Lung (tissue), 12 donors: Measurements from ENCODE around the gene PCDHB10. TPM values are rescaled to one million over a fixed set of nuclear protein-coding genes. Genes with fewer than 3 reads are reported as not detected.
A peak's percentile ranks its signal among the peaks of the same experiment; 100 is the strongest.
"Not testable (repeated sequence)": the region's sequence is repeated elsewhere in the genome, so short reads cannot be mapped to it uniquely, and the experiment has no call there.

Source experiments
- ATAC-seq: fragments of 200-7000 bp; cut with Tn5 transposase; one replicate; pipeline ENCODE4 v1.9.1; 2020; ENCODE audit warnings: moderate number of reproducible peaks; ENCODE audit not compliant: insufficient read depth, low FRiP score
- DNase-seq, 3 donors: peaks; one replicate each; pipeline ENCODE4 v3.0.0-alpha.2; 2013 to 2017
- H3K27ac ChIP-seq, 2 donors: one replicate each; pipeline ENCODE4 v1.5.1; 2013; ENCODE audit warnings: mild to moderate bottlenecking in 2 of 2, moderate library complexity in 2 of 2, control low read depth in 1 of 2, inconsistent platforms in 1 of 2, low read depth in 1 of 2, low read length in 1 of 2
- H3K27me3 ChIP-seq, 3 donors: one replicate each; pipeline ENCODE4 v1.5.1; 2013; ENCODE audit warnings: low read length in 2 of 3; ENCODE audit not compliant: control insufficient read depth in 3 of 3, insufficient read depth in 3 of 3
- H3K36me3 ChIP-seq, 4 donors: one replicate each; pipeline ENCODE4 v1.5.1; 2013; ENCODE audit warnings: low read length in 4 of 4, mild to moderate bottlenecking in 1 of 4, moderate library complexity in 1 of 4; ENCODE audit not compliant: control insufficient read depth in 4 of 4, insufficient read depth in 4 of 4
- H3K4me1 ChIP-seq, 5 donors: one replicate each; pipeline ENCODE4 v1.5.1; 2013; ENCODE audit warnings: low read length in 5 of 5, mild to moderate bottlenecking in 2 of 5, moderate library complexity in 1 of 5; ENCODE audit not compliant: control insufficient read depth in 5 of 5, insufficient read depth in 5 of 5
- H3K4me3 ChIP-seq: one replicate; pipeline ENCODE4 v1.5.1; 2013; ENCODE audit warnings: mild to moderate bottlenecking, control low read depth, moderate library complexity
- H3K9ac ChIP-seq, 2 donors: one replicate each; pipeline ENCODE4 v1.5.1; 2013; ENCODE audit warnings: low read length in 2 of 2, control low read depth in 1 of 2; ENCODE audit not compliant: insufficient read depth in 1 of 2
- H3K9me3 ChIP-seq, 4 donors: one replicate each; pipeline ENCODE4 v1.5.1; 2013; ENCODE audit warnings: low read length in 3 of 4, mild to moderate bottlenecking in 1 of 4, moderate library complexity in 1 of 4; ENCODE audit not compliant: control insufficient read depth in 4 of 4, insufficient read depth in 3 of 4
- CTCF ChIP-seq: IDR thresholded peaks from 2 replicates; pipeline ENCODE4 v1.5.1; 2012; ENCODE audit warnings: mild to moderate bottlenecking; ENCODE audit errors: control extremely low read depth, extremely low read depth
- WGBS, 2 donors: extraction: QIAGEN DNeasy Blood & Tissue Kit; methylation state at CpG; one replicate each; pipeline ENCODE4 v1.1.7; 2013; 5-methylcytosine and 5-hydroxymethylcytosine counted together
- polyA plus RNA-seq, 2 donors: library from polyadenylated mRNA; stranded (reverse); fragments of 200-250 nt; gene quantifications; one replicate each; pipeline ENCODE4 v1.2.1, GENCODE V29; 2013
- total RNA-seq, 2 donors: library from RNA; depleted of rRNA in 1 of 2; stranded (reverse); fragments of >200 nt in 1 of 2; gene quantifications; one replicate each; pipeline ENCODE4 v1.2.1, GENCODE V29; 2014 to 2021
- donor health status: control.
- donor health status: control.
- donor health status: Bipolar disorder and iron deficiency.
- donor health status: healthy.
- donor health status: DM: yes; HTN: yes; CAD: no.

The PCDHB10 gene
- total and polyA plus RNA-seq, 4 donors = 0.53 to 6.3 (median 1.3) TPM

- peak within 1 kb of the TSS in 1 of 2 donors; percentile 53 for H3K9ac ChIP-seq
- H3K27me3 ChIP-seq = no peaks in the 10 kb centered on the region
- H3K4me1 ChIP-seq = no peaks in the 10 kb centered on the region
- TF ChIP-seq CTCF = no peak
- H3K27ac ChIP-seq = no peak within 1 kb of the TSS
- H3K36me3 ChIP-seq = peaks cover 0 to 4% (median 0%) of the 10 kb centered on the region in 4 donors
- H3K9me3 ChIP-seq = peaks cover 3 to 31% (median 15%) of the 10 kb centered on the region in 4 donors
- ATAC-seq (no peak), DNase-seq (peak in 2 of 3 donors; percentile 53 to 56)
- no peak within 1 kb of the TSS for H3K4me3 ChIP-seq
- 25 to 27% methylated on average over 15 of the region's 15 CpGs for WGBS, 2 donors
Measured at GRCh38 chr5:141223112-141223783, 31.1 kb downstream of the PCDHB10 start, which contains the start of gene PCDHB14. Gene PCDHB14, plus strand, starts transcription at chr5:141223343. Its CDS starts 163 bp downstream, at chr5:141223506.

GRCh38 chr5:141224844-141225243, 32.7 kb downstream of the PCDHB10 start:
- H3K27me3 ChIP-seq, H3K4me3 ChIP-seq, ATAC-seq, H3K27ac ChIP-seq, H3K36me3 ChIP-seq, H3K4me1 ChIP-seq, DNase-seq, H3K9ac ChIP-seq: not testable (repeated sequence)
- H3K9me3 ChIP-seq = peaks cover 3 to 22% (median 12%) of the 10 kb centered on the region in 4 donors
- 21 to 28% methylated on average over 31 to 34 of the region's 40 CpGs for WGBS, 2 donors

- H3K36me3 ChIP-seq, H3K4me1 ChIP-seq, H3K27me3 ChIP-seq, ATAC-seq, H3K9ac ChIP-seq, H3K4me3 ChIP-seq, DNase-seq, H3K27ac ChIP-seq: not testable (repeated sequence)
- 27 to 35% methylated on average over 16 to 27 of the region's 30 CpGs for WGBS, 2 donors
- H3K9me3 ChIP-seq = peaks cover 3 to 20% (median 11%) of the 10 kb centered on the region in 4 donors
Measured at GRCh38 chr5:141225421-141225820, 33.3 kb downstream of the PCDHB10 start.

GRCh38 chr5:141234109-141234667, 42.0 kb downstream of the PCDHB10 start:
- no peaks in the 10 kb centered on the region for H3K27me3 ChIP-seq
- peak; percentile 24 to 58 (median 55) for DNase-seq
- no peak overlapping the region for H3K4me3 ChIP-seq
- H3K4me1 ChIP-seq = no peaks in the 10 kb centered on the region
- H3K36me3 ChIP-seq = peaks cover 0 to 4% (median 0%) of the 10 kb centered on the region in 4 donors
- ATAC-seq = no peak
- H3K9me3 ChIP-seq = peaks cover 7 to 37% (median 22%) of the 10 kb centered on the region in 4 donors
- TF ChIP-seq CTCF = no peak
- peak overlapping the region in 1 of 2 donors; percentile 63 for H3K9ac ChIP-seq
- WGBS, 2 donors = 7 to 8% methylated on average over 15 of the region's 15 CpGs
- H3K27ac ChIP-seq = no peak overlapping the region

- H3K27me3 ChIP-seq, H3K27ac ChIP-seq, H3K4me1 ChIP-seq, DNase-seq, H3K4me3 ChIP-seq, ATAC-seq, H3K9ac ChIP-seq, H3K36me3 ChIP-seq: not testable (repeated sequence)
- WGBS, 2 donors = 28% methylated on average over 39 to 40 of the region's 40 CpGs
- peaks cover 10 to 52% (median 26%) of the 10 kb centered on the region in 4 donors for H3K9me3 ChIP-seq
Measured at GRCh38 chr5:141235922-141236321, 43.8 kb downstream of the PCDHB10 start.
